Measurements from ENCODE around the gene TUBG2.

The TUBG2 gene

GRCh38 chr17:42669977-42670788 lies 11.1 kb downstream of the TUBG2 start:
- TF ChIP-seq FOXP2 (optimal IDR thresholded peaks at IDR 0.05; ENCODE audit: borderline replicate concordance, extremely low read depth, extremely low read length, insufficient read depth): no peak
- TF ChIP-seq POLR2AphosphoS5 (IDR thresholded peaks at IDR 0.05; ENCODE audit: low read depth, low read length): peak; percentile 31; the same call in 1 of the 2 replicates

GRCh38 chr17:42670789-42671657 lies 11.9 kb downstream of the TUBG2 start:
- TF ChIP-seq, protein P1, sequence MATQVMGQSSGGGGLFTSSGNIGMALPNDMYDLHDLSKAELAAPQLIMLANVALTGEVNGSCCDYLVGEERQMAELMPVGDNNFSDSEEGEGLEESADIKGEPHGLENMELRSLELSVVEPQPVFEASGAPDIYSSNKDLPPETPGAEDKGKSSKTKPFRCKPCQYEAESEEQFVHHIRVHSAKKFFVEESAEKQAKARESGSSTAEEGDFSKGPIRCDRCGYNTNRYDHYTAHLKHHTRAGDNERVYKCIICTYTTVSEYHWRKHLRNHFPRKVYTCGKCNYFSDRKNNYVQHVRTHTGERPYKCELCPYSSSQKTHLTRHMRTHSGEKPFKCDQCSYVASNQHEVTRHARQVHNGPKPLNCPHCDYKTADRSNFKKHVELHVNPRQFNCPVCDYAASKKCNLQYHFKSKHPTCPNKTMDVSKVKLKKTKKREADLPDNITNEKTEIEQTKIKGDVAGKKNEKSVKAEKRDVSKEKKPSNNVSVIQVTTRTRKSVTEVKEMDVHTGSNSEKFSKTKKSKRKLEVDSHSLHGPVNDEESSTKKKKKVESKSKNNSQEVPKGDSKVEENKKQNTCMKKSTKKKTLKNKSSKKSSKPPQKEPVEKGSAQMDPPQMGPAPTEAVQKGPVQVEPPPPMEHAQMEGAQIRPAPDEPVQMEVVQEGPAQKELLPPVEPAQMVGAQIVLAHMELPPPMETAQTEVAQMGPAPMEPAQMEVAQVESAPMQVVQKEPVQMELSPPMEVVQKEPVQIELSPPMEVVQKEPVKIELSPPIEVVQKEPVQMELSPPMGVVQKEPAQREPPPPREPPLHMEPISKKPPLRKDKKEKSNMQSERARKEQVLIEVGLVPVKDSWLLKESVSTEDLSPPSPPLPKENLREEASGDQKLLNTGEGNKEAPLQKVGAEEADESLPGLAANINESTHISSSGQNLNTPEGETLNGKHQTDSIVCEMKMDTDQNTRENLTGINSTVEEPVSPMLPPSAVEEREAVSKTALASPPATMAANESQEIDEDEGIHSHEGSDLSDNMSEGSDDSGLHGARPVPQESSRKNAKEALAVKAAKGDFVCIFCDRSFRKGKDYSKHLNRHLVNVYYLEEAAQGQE (IDR thresholded peaks at IDR 0.05; ENCODE audit: insufficient read depth in 1 of 2, low read depth in 2 of 2, low read length in 2 of 2): no peak
- TF ChIP-seq TAF1 (IDR thresholded peaks at IDR 0.05; ENCODE audit: borderline replicate concordance, insufficient read depth, low read length) (no peak), SIN3A (IDR thresholded peaks at IDR 0.05; ENCODE audit: borderline replicate concordance, insufficient read depth, low read length) (no peak), FOXP2 (optimal IDR thresholded peaks at IDR 0.05; ENCODE audit: borderline replicate concordance, extremely low read depth, extremely low read length, insufficient read depth) (no peak), POLR2AphosphoS5 (IDR thresholded peaks at IDR 0.05; ENCODE audit: low read depth, low read length) (no peak; the same call in 1 of the 2 replicates)

DNA sequence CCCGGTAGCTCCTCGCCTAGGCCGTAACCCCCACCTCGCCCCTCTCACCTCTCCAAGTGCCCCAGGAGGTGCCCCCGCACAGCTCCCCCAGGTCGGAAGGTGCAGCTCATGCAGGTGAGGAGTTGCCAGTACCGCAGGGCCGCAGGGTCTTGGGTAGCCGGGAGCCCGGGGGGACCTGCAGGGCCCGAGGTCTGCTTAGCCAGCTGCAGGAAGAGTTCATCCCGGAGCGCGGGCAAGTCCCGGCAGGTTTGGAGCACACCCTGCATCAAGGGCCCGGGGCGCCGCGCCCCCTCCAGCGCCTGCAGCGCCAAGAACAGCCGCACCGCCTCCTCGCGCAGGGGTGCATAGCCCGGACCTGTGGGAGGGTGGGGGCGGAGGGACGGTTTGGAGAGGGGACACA lies 13.0 kb downstream of the TUBG2 start:
- TF ChIP-seq POLR2AphosphoS5 (IDR thresholded peaks at IDR 0.05; ENCODE audit: low read depth, low read length) (no peak), FOXP2 (optimal IDR thresholded peaks at IDR 0.05; ENCODE audit: borderline replicate concordance, extremely low read depth, extremely low read length, insufficient read depth) (no peak), SIN3A (IDR thresholded peaks at IDR 0.05; ENCODE audit: borderline replicate concordance, insufficient read depth, low read length) (no peak), TAF1 (IDR thresholded peaks at IDR 0.05; ENCODE audit: borderline replicate concordance, insufficient read depth, low read length) (no peak)
- TF ChIP-seq, protein P1 (IDR thresholded peaks at IDR 0.05; ENCODE audit: insufficient read depth in 1 of 2, low read depth in 2 of 2, low read length in 2 of 2): no peak

DNA sequence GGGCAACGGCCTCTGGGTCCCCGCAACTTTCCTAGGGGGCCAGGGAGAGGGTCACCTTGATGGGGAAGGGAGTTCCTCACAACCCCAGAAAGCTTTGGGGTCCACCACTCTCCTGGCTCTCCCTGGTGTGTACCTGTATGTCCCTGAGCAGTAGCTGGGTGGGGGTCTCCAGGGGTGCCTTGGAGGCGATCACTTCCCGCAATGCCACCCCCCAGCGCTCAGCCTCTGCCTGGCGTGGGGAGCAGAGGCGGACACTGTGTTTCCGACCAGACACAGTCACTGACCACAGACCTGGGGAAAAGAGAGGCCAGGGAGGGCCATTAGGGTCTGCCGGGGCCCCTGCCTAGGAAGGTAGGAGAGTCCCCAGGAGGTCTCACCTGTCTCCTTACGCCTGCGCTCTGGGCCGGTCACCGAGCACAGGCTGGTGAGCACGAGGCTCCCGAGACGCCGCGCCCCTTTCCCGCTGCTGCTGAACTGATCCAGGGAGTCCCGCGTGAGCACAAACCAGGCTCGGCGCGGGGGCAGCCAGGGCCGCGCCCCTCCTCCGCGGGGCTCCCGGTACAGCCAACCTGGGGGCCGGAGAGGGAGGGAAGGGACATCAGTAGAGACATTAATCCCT lies 14.3 kb downstream of the TUBG2 start:
- TF ChIP-seq FOXP2 (optimal IDR thresholded peaks at IDR 0.05; ENCODE audit: borderline replicate concordance, extremely low read depth, extremely low read length, insufficient read depth) (no peak), TAF1 (IDR thresholded peaks at IDR 0.05; ENCODE audit: borderline replicate concordance, insufficient read depth, low read length) (no peak), POLR2AphosphoS5 (IDR thresholded peaks at IDR 0.05; ENCODE audit: low read depth, low read length) (no peak), SIN3A (IDR thresholded peaks at IDR 0.05; ENCODE audit: borderline replicate concordance, insufficient read depth, low read length) (no peak)
- TF ChIP-seq, protein P1 (IDR thresholded peaks at IDR 0.05; ENCODE audit: insufficient read depth in 1 of 2, low read depth in 2 of 2, low read length in 2 of 2): no peak

Data from PFSK-1 (cell line).